ENCODE measurements around the gene UPF3A.

UPF3A gene

GRCh38 chr13:114315074-114315785 lies 33.8 kb downstream of the UPF3A start:
- Histone ChIP-seq H4K20me1 (ENCODE audit: insufficient read depth, low read length, poor library complexity, severe bottlenecking) (peaks cover 52% of the 10 kb centered on the region), H3K27me3 (ENCODE audit: insufficient read depth, low read length, poor library complexity, severe bottlenecking) (no peaks in the 10 kb centered on the region), H3K79me2 (ENCODE audit: insufficient read depth, low read length) (peaks cover 66% of the 10 kb centered on the region), H2AFZ (ENCODE audit: low read length) (peak overlapping the region; percentile 88; the same call in 1 of the 2 replicates), H3K4me1 (ENCODE audit: insufficient read depth, low read length, poor library complexity, severe bottlenecking) (peaks cover 61% of the 10 kb centered on the region), H3K36me3 (ENCODE audit: insufficient read depth, low read length) (no peaks in the 10 kb centered on the region), H3K9ac (ENCODE audit: low read depth, low read length, poor library complexity, severe bottlenecking) (peak overlapping the region; percentile 95), H3K9me3 (ENCODE audit: insufficient read depth, low read depth, low read length) (no peaks in the 10 kb centered on the region), H3K4me2 (ENCODE audit: low read depth, low read length, poor library complexity, severe bottlenecking) (peak overlapping the region; percentile 92), H3K9me2 (replicated peaks; ENCODE audit: low read depth, low read length) (no peaks in the 10 kb centered on the region), H3F3A (ENCODE audit: low read depth) (peaks cover 10% of the 10 kb centered on the region), H3K4me3 (ENCODE audit: low read length, poor library complexity, severe bottlenecking) (peak overlapping the region; percentile 84)
- no peak for TF ChIP-seq EZH2phosphoT487 (IDR thresholded peaks at IDR 0.05; ENCODE audit: borderline replicate concordance)
- no peak for TF ChIP-seq CTCF (conservative IDR thresholded peaks at IDR 0.05; ENCODE audit: low read length)

GRCh38 chr13:114318624-114319023 lies 37.2 kb downstream of the UPF3A start:
- peak overlapping the region; percentile 63 for H3K4me3 ChIP-seq (ENCODE audit: low read length, poor library complexity, severe bottlenecking)
- no peak overlapping the region for H2AFZ ChIP-seq (ENCODE audit: low read length)
- H3K79me2 ChIP-seq (ENCODE audit: insufficient read depth, low read length) = peaks cover 85% of the 10 kb centered on the region
- peak overlapping the region; percentile 92 for H3K4me2 ChIP-seq (ENCODE audit: low read depth, low read length, poor library complexity, severe bottlenecking)
- H3K9me3 ChIP-seq (ENCODE audit: insufficient read depth, low read depth, low read length) = no peaks in the 10 kb centered on the region
- peaks cover 25% of the 10 kb centered on the region for H3K36me3 ChIP-seq (ENCODE audit: insufficient read depth, low read length)
- H3K9me2 ChIP-seq (replicated peaks; ENCODE audit: low read depth, low read length) = no peaks in the 10 kb centered on the region
- H3K27me3 ChIP-seq (ENCODE audit: insufficient read depth, low read length, poor library complexity, severe bottlenecking) = no peaks in the 10 kb centered on the region
- TF ChIP-seq EZH2phosphoT487 (IDR thresholded peaks at IDR 0.05; ENCODE audit: borderline replicate concordance) (no peak), CTCF (conservative IDR thresholded peaks at IDR 0.05; ENCODE audit: low read length) (no peak)
- H4K20me1 ChIP-seq (ENCODE audit: insufficient read depth, low read length, poor library complexity, severe bottlenecking) = peaks cover 63% of the 10 kb centered on the region
- peak overlapping the region; percentile 53 for H3K9ac ChIP-seq (ENCODE audit: low read depth, low read length, poor library complexity, severe bottlenecking)
- peaks cover 8% of the 10 kb centered on the region for H3F3A ChIP-seq (ENCODE audit: low read depth)
- H3K4me1 ChIP-seq (ENCODE audit: insufficient read depth, low read length, poor library complexity, severe bottlenecking) = peaks cover 53% of the 10 kb centered on the region

- Histone ChIP-seq H3K36me3 (ENCODE audit: insufficient read depth, low read length) (peaks cover 33% of the 10 kb centered on the region), H3K79me2 (ENCODE audit: insufficient read depth, low read length) (peaks cover 87% of the 10 kb centered on the region), H3F3A (ENCODE audit: low read depth) (peaks cover 4% of the 10 kb centered on the region; the same call in 1 of the 2 replicates), H3K9me3 (ENCODE audit: insufficient read depth, low read depth, low read length) (no peaks in the 10 kb centered on the region), H3K4me3 (ENCODE audit: low read length, poor library complexity, severe bottlenecking) (peak overlapping the region; percentile 63), H3K4me2 (ENCODE audit: low read depth, low read length, poor library complexity, severe bottlenecking) (peak overlapping the region; percentile 92), H3K9ac (ENCODE audit: low read depth, low read length, poor library complexity, severe bottlenecking) (peak overlapping the region; percentile 53), H3K27me3 (ENCODE audit: insufficient read depth, low read length, poor library complexity, severe bottlenecking) (no peaks in the 10 kb centered on the region), H2AFZ (ENCODE audit: low read length) (no peak overlapping the region), H3K4me1 (ENCODE audit: insufficient read depth, low read length, poor library complexity, severe bottlenecking) (peaks cover 49% of the 10 kb centered on the region), H3K9me2 (replicated peaks; ENCODE audit: low read depth, low read length) (no peaks in the 10 kb centered on the region), H4K20me1 (ENCODE audit: insufficient read depth, low read length, poor library complexity, severe bottlenecking) (peaks cover 63% of the 10 kb centered on the region)
- TF ChIP-seq EZH2phosphoT487 (IDR thresholded peaks at IDR 0.05; ENCODE audit: borderline replicate concordance) = no peak
- TF ChIP-seq CTCF (conservative IDR thresholded peaks at IDR 0.05; ENCODE audit: low read length) = no peak
Observed at GRCh38 chr13:114319441-114319913, 38.1 kb downstream of the UPF3A start.

Measured in Loucy (cell line).